ENCODE results near the gene ZNF837. TPM values are rescaled to one million over a fixed set of nuclear protein-coding genes. Genes with fewer than 3 reads are reported as not detected.

The ZNF837 gene
- total and polyA plus RNA-seq, 2 of the 13 experiments (the other 11 are each of a cell fraction or from before 2014, with no cell fraction given), result 0.29 to 1.3 TPM

- TF ChIP-seq ZBED4 (CRISPR knock-in tag; IDR thresholded peaks at IDR 0.05; ENCODE audit: borderline replicate concordance) (peak; percentile 63), SRSF1 (optimal IDR thresholded peaks at IDR 0.05; ENCODE audit: low read depth, low read length) (no peak), ATM (IDR thresholded peaks at IDR 0.05; ENCODE audit: borderline replicate concordance) (no peak), TRAFD1 (CRISPR knock-in tag; IDR thresholded peaks at IDR 0.05; ENCODE audit: borderline replicate concordance) (no peak), PAX8 (CRISPR knock-in tag; IDR thresholded peaks at IDR 0.05; ENCODE audit: borderline replicate concordance) (peak; percentile 51; the same call in 1 of the 2 replicates), CCAR2 (optimal IDR thresholded peaks at IDR 0.05; ENCODE audit: low read depth, low read length) (no peak), SMC3 (IDR thresholded peaks at IDR 0.05; ENCODE audit: low read length) (no peak), FOSL1 (CRISPR knock-in tag; IDR thresholded peaks at IDR 0.05; ENCODE audit: borderline replicate concordance) (no peak; the same call in 1 of the 2 replicates), ZNF609 (CRISPR knock-in tag; IDR thresholded peaks at IDR 0.05; ENCODE audit: borderline replicate concordance) (peak; percentile 62; the same call in 1 of the 2 replicates), KMT2B (CRISPR knock-in tag; IDR thresholded peaks at IDR 0.05) (peak; percentile 97), ELK4 (CRISPR knock-in tag; IDR thresholded peaks at IDR 0.05; ENCODE audit: borderline replicate concordance) (peak; percentile 48; the same call in 1 of the 2 replicates), ZNF354B (CRISPR knock-in tag; IDR thresholded peaks at IDR 0.05) (no peak), ZXDC (CRISPR knock-in tag; IDR thresholded peaks at IDR 0.05) (peak; percentile 21; the same call in 1 of the 2 replicates)
Observed at GRCh38 chr19:58326914-58327726, 53.7 kb downstream of the ZNF837 start, which contains the start of gene ZSCAN22 (continued).
